Measurements from ENCODE around the gene RABGGTA.

RABGGTA gene

DNA sequence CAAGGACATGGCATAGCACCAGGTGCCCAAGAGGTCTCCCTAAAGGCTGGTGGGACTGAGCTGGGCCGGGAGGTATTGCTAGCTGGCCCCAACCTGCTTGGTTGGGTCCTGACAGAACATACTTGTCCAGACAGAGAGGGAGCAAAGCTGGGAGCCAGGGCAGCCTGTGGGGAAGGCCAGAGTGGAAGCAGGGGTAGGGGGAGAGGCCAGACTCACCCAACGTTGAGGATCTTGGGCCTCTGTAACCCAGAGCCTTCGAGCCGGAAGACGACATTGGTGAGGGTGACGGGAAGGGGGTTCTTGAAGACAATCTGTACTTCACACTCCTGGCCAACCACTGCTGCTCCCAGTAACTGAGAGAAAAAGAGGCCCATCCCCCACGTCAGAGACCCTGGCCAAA lies 17.5 kb downstream of the RABGGTA start:
- no peak overlapping the region for H3K27ac ChIP-seq (ENCODE audit: low read depth, low read length)
- peaks cover 3% of the 10 kb centered on the region; the same call in 1 of the 2 replicates for H3F3A ChIP-seq (ENCODE audit: control insufficient read depth, insufficient read depth)
- H3K4me2 ChIP-seq (ENCODE audit: low read length), result no peak overlapping the region
- no peak for TF ChIP-seq EZH2phosphoT487 (IDR thresholded peaks at IDR 0.05; ENCODE audit: borderline replicate concordance, low read length)
- no peak for TF ChIP-seq CTCF (IDR thresholded peaks at IDR 0.05; ENCODE audit: low read depth, low read length, poor library complexity, severe bottlenecking)
- H3K79me2 ChIP-seq (ENCODE audit: control insufficient read depth, low read length), result no peaks in the 10 kb centered on the region
- H3K4me3 ChIP-seq (ENCODE audit: low read length), result no peak overlapping the region
- no peaks in the 10 kb centered on the region for H3K9me3 ChIP-seq (ENCODE audit: control insufficient read depth, insufficient read depth, low read length)
- H3K27me3 ChIP-seq (ENCODE audit: control insufficient read depth, low read length), result no peaks in the 10 kb centered on the region
- no peaks in the 10 kb centered on the region for H3K4me1 ChIP-seq (ENCODE audit: control insufficient read depth, low read length)
- no peaks in the 10 kb centered on the region for H4K20me1 ChIP-seq (ENCODE audit: control insufficient read depth, insufficient read depth, low read depth, low read length)
- H3K36me3 ChIP-seq (ENCODE audit: control insufficient read depth, low read length), result no peaks in the 10 kb centered on the region
- no peaks in the 10 kb centered on the region for H3K9me2 ChIP-seq (replicated peaks; ENCODE audit: control insufficient read depth, low read length)

GRCh38 chr14:24252289-24253124 lies 18.9 kb downstream of the RABGGTA start:
- Histone ChIP-seq H3K9me3 (ENCODE audit: control insufficient read depth, insufficient read depth, low read length) (no peaks in the 10 kb centered on the region), H3F3A (ENCODE audit: control insufficient read depth, insufficient read depth) (no peaks in the 10 kb centered on the region), H4K20me1 (ENCODE audit: control insufficient read depth, insufficient read depth, low read depth, low read length) (no peaks in the 10 kb centered on the region), H3K36me3 (ENCODE audit: control insufficient read depth, low read length) (no peaks in the 10 kb centered on the region), H3K9me2 (replicated peaks; ENCODE audit: control insufficient read depth, low read length) (no peaks in the 10 kb centered on the region), H3K27ac (ENCODE audit: low read depth, low read length) (no peak overlapping the region), H3K4me1 (ENCODE audit: control insufficient read depth, low read length) (no peaks in the 10 kb centered on the region), H3K4me2 (ENCODE audit: low read length) (no peak overlapping the region), H3K79me2 (ENCODE audit: control insufficient read depth, low read length) (no peaks in the 10 kb centered on the region), H3K27me3 (ENCODE audit: control insufficient read depth, low read length) (no peaks in the 10 kb centered on the region), H3K4me3 (ENCODE audit: low read length) (no peak overlapping the region)
- TF ChIP-seq EZH2phosphoT487 (IDR thresholded peaks at IDR 0.05; ENCODE audit: borderline replicate concordance, low read length) (no peak), CTCF (IDR thresholded peaks at IDR 0.05; ENCODE audit: low read depth, low read length, poor library complexity, severe bottlenecking) (no peak)

- no peaks in the 10 kb centered on the region for H3K4me1 ChIP-seq (ENCODE audit: control insufficient read depth, low read length)
Observed at GRCh38 chr14:24251880-24252288, 19.5 kb downstream of the RABGGTA start.

More at GRCh38 chr14:24251880-24252288, 19.5 kb downstream of the RABGGTA start:
- H4K20me1 ChIP-seq (ENCODE audit: control insufficient read depth, insufficient read depth, low read depth, low read length), result no peaks in the 10 kb centered on the region
- no peaks in the 10 kb centered on the region for H3F3A ChIP-seq (ENCODE audit: control insufficient read depth, insufficient read depth)
- H3K9me3 ChIP-seq (ENCODE audit: control insufficient read depth, insufficient read depth, low read length), result no peaks in the 10 kb centered on the region
- H3K4me3 ChIP-seq (ENCODE audit: low read length), result no peak overlapping the region
- H3K36me3 ChIP-seq (ENCODE audit: control insufficient read depth, low read length), result no peaks in the 10 kb centered on the region
- TF ChIP-seq EZH2phosphoT487 (IDR thresholded peaks at IDR 0.05; ENCODE audit: borderline replicate concordance, low read length) (no peak), CTCF (IDR thresholded peaks at IDR 0.05; ENCODE audit: low read depth, low read length, poor library complexity, severe bottlenecking) (no peak)
- H3K27me3 ChIP-seq (ENCODE audit: control insufficient read depth, low read length), result no peaks in the 10 kb centered on the region
- H3K9me2 ChIP-seq (replicated peaks; ENCODE audit: control insufficient read depth, low read length), result no peaks in the 10 kb centered on the region
- no peak overlapping the region for H3K4me2 ChIP-seq (ENCODE audit: low read length)
- no peak overlapping the region for H3K27ac ChIP-seq (ENCODE audit: low read depth, low read length)
- H3K79me2 ChIP-seq (ENCODE audit: control insufficient read depth, low read length), result no peaks in the 10 kb centered on the region
